ENCODE measurements around the gene LY6G5B.

- TF ChIP-seq CTCF (IDR thresholded peaks at IDR 0.05) (no peak), POLR2A (IDR thresholded peaks at IDR 0.05) (no peak)
These were observed 8.3 kb upstream of the LY6G5B start for GRCh38 chr6:31661262-31662123.

All from body of pancreas (tissue), 4 donors.